HUES48 (cell line): ENCODE results near the gene ADARB1.

Source experiments
- H3K27ac ChIP-seq: one replicate; pipeline ENCODE4 v1.7.0; 2013; ENCODE audit warnings: low read depth, low read length, inconsistent platforms
- H3K27me3 ChIP-seq: 2 replicates; pipeline ENCODE4 v1.6.1; 2013; ENCODE audit warnings: mild to moderate bottlenecking, low read length; ENCODE audit not compliant: control insufficient read depth, insufficient read depth
- H3K36me3 ChIP-seq: 2 replicates; pipeline ENCODE4 v1.6.1; 2013; ENCODE audit warnings: low read length; ENCODE audit not compliant: control insufficient read depth, insufficient read depth
- H3K4me1 ChIP-seq: 2 replicates; pipeline ENCODE4 v1.6.1; 2013; ENCODE audit warnings: mild to moderate bottlenecking, low read length; ENCODE audit not compliant: control insufficient read depth, insufficient read depth
- H3K4me3 ChIP-seq: 2 replicates; pipeline ENCODE4 v1.5.1; 2013; ENCODE audit warnings: mild to moderate bottlenecking, low read depth, low read length
- H3K9ac ChIP-seq: 2 replicates; pipeline ENCODE4 v1.6.1; 2013; ENCODE audit warnings: mild to moderate bottlenecking, low read depth, low read length, moderate library complexity
- H3K9me3 ChIP-seq: 2 replicates; pipeline ENCODE4 v1.6.1; 2013; ENCODE audit warnings: low read length; ENCODE audit not compliant: control insufficient read depth, insufficient read depth

ADARB1 gene

DNA sequence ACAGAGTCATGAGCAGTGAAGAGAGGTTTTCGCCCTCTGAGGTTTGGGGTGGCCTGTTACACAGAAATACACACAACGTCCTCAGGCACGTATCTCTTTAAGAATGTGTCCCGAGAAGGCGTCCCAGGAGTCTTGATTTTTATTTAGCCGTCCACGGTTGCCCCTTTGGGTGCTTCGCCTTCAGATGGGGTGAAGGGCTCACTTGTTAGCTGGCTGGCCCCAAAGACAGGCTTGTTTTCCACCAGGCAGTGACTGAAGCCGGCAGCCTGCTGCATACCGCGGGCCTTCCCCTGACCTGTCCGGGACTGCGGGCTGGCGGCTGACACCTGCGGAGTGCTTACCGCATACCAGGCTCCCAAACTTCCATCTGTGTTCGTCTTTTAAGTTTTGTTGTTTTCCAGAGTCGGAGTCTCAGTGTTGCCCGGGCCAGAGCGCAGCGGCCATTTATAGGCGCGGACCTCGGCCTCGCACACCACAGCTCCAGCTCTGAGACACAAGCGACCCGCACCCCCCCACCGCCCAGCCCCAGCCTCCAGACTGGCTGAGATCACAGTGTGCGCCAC is 1.6 kb upstream of the ADARB1 start:
- Histone ChIP-seq H3K9ac (no peak overlapping the region), H3K9me3 (no peaks in the 10 kb centered on the region), H3K36me3 (no peaks in the 10 kb centered on the region), H3K4me3 (no peak overlapping the region), H3K27me3 (peaks cover 22% of the 10 kb centered on the region), H3K4me1 (peaks cover 11% of the 10 kb centered on the region; the same call in 1 of the 2 replicates), H3K27ac (no peak overlapping the region)

DNA sequence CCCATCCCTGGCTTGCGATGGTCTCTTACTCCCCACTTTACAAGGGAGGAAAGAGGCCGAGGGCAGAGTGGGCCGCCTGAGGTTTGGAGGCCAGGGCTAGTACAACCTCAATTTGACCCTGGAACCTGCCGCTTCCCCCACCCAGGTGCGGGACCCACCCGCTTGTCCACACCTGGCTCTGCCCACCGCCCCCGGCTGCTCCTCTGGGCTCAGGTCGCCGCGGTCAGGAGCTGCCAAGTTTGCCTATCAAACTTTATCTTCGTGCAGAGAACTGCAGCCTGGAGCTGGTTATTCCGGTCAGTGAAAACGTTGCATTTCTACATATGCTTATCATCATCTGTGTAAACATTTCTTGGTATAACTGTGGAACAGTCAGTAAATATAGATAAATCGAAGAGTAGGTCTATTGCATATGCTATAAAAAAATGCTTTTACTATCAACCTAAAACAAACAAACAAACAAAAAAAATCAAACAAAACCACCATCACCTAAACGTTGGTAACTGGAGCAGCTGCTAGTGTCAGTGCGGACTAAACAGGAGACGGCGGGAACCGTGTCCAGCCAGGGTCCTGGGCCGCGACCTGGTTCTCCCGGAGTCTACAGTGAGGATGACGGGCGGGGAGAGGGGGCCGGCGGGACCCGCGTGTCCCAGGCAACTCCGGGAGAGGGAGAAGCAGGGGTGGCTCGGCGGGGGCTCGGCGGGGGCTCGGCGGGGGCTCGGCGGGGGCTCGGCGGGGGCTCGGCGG is 906 bp upstream of the ADARB1 start:
- H3K9me3 ChIP-seq = no peaks in the 10 kb centered on the region
- peaks cover 11% of the 10 kb centered on the region; the same call in 1 of the 2 replicates for H3K4me1 ChIP-seq
- H3K9ac ChIP-seq = no peak overlapping the region
- peaks cover 22% of the 10 kb centered on the region for H3K27me3 ChIP-seq
- peak overlapping the region; percentile 77 for H3K4me3 ChIP-seq
- H3K36me3 ChIP-seq = no peaks in the 10 kb centered on the region
- H3K27ac ChIP-seq = peak overlapping the region; percentile 78

DNA sequence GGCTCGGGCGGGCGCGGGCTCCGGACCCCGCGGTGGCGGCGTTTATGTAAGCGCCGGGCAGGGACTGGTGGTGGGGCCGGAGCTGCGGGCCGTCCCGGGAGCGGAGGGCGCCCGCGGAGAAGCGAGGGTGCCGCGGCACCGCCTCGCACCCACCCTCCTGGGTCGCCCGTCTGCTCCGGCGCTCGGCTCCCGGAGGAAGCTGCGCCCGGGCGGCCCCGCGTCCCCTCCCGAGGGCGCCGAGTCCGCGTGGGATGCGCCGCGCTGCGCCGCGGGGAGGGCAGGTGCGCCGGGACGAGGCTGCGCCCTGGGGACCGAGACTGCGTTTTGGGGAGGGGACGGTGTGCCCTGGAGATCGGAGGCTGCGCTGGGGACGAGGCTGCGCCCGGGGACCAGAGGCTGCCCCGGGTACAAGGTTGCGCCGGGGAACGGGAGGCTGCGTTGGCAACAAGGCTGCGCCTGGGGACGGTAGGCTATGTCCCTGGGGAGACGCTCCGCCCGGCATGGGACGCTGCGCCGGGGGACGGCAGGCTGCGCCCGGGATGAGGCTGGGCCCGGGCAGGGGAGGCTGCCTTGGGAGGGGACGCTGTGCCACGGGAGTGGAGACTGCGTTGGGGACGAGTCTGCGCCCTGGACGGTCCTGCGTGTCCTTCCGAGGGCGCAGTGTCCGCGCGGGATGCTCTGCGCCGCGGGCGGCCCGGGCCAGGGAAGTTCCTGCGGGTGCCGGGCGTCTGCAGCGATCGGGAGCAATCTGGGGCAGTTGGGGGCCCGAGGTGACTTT is 627 bp downstream of the ADARB1 start:
- Histone ChIP-seq H3K9ac (no peak overlapping the region), H3K27me3 (peaks cover 22% of the 10 kb centered on the region), H3K9me3 (no peaks in the 10 kb centered on the region), H3K27ac (no peak overlapping the region), H3K36me3 (no peaks in the 10 kb centered on the region), H3K4me1 (peaks cover 5% of the 10 kb centered on the region; the same call in 1 of the 2 replicates), H3K4me3 (peak overlapping the region; percentile 64)

- Histone ChIP-seq H3K9me3 (no peaks in the 10 kb centered on the region), H3K4me3 (peak overlapping the region; percentile 64), H3K4me1 (peaks cover 5% of the 10 kb centered on the region; the same call in 1 of the 2 replicates), H3K27me3 (peaks cover 22% of the 10 kb centered on the region), H3K27ac (no peak overlapping the region), H3K36me3 (no peaks in the 10 kb centered on the region), H3K9ac (no peak overlapping the region)
Observed at GRCh38 chr21:45075596-45076244, 1.3 kb downstream of the ADARB1 start.

DNA sequence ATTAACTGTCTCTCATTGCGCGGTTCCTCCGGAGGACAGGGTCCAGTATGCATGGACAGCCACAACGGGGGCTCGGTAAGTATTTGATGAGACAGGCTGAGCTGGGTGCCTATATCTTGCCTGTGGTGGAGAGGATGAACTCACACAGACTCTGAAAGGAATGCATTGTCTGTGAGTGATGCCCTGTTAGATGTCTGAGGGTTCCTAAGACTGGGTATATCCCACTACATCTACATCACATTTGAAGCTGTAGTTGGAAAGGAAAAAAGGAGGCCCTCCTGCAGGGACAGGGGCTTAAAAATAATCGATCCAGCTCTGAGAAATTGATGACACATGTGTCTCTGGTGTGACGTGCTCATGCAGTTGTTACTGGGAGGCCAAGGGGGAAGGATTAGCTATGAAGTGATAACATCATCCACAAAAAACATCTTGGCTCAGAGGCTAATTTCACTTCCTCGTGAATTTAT is 1.9 kb downstream of the ADARB1 start:
- peaks cover 22% of the 10 kb centered on the region for H3K27me3 ChIP-seq
- H3K9ac ChIP-seq = no peak overlapping the region
- H3K4me1 ChIP-seq = peaks cover 5% of the 10 kb centered on the region; the same call in 1 of the 2 replicates

GRCh38 chr21:45078371-45078770 is 4.0 kb downstream of the ADARB1 start:
- Histone ChIP-seq H3K9ac (no peak overlapping the region), H3K9me3 (no peaks in the 10 kb centered on the region), H3K27ac (no peak overlapping the region), H3K36me3 (no peaks in the 10 kb centered on the region), H3K27me3 (peaks cover 22% of the 10 kb centered on the region), H3K4me1 (peaks cover 2% of the 10 kb centered on the region; the same call in 1 of the 2 replicates), H3K4me3 (no peak overlapping the region)

More for the DNA sequence above, 1.9 kb downstream of the ADARB1 start:
- Histone ChIP-seq H3K27ac (no peak overlapping the region), H3K36me3 (no peaks in the 10 kb centered on the region), H3K4me3 (no peak overlapping the region; the same call in 1 of the 2 replicates), H3K9me3 (no peaks in the 10 kb centered on the region)

GRCh38 chr21:45078877-45079281 is 4.5 kb downstream of the ADARB1 start:
- Histone ChIP-seq H3K36me3 (no peaks in the 10 kb centered on the region), H3K9ac (no peak overlapping the region), H3K27ac (no peak overlapping the region), H3K4me3 (no peak overlapping the region), H3K4me1 (no peaks in the 10 kb centered on the region), H3K27me3 (peaks cover 22% of the 10 kb centered on the region), H3K9me3 (no peaks in the 10 kb centered on the region)

- no peak overlapping the region for H3K27ac ChIP-seq
Observed at GRCh38 chr21:45079351-45079750, 5.0 kb downstream of the ADARB1 start.

DNA sequence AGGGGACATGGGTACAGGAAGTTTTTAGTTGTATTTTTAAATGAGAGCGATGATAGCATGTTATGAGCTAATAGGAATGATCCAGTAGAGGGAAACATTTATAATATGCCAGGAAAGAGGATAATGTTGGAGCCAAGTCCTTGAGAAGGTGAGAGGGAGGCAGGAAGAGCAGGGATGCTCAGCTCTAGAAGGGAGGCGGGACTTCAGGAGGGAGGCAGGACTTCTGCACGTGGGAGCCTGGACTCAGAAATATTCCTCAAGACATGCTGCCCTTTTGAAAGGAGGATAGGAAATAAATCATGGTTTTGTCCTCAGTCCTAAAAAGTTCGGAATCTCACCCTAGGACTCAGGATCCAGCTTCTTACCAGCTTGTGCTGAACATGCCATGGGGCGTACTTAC is 5.9 kb downstream of the ADARB1 start:
- no peaks in the 10 kb centered on the region for H3K36me3 ChIP-seq
- H3K27me3 ChIP-seq = peaks cover 17% of the 10 kb centered on the region
- no peaks in the 10 kb centered on the region for H3K9me3 ChIP-seq
- H3K4me3 ChIP-seq = no peak overlapping the region
- H3K27ac ChIP-seq = no peak overlapping the region
- no peak overlapping the region for H3K9ac ChIP-seq
- H3K4me1 ChIP-seq = no peaks in the 10 kb centered on the region

More at GRCh38 chr21:45079351-45079750, 5.0 kb downstream of the ADARB1 start:
- Histone ChIP-seq H3K4me1 (no peaks in the 10 kb centered on the region), H3K36me3 (no peaks in the 10 kb centered on the region), H3K9ac (no peak overlapping the region), H3K27me3 (peaks cover 22% of the 10 kb centered on the region), H3K4me3 (no peak overlapping the region), H3K9me3 (no peaks in the 10 kb centered on the region)

DNA sequence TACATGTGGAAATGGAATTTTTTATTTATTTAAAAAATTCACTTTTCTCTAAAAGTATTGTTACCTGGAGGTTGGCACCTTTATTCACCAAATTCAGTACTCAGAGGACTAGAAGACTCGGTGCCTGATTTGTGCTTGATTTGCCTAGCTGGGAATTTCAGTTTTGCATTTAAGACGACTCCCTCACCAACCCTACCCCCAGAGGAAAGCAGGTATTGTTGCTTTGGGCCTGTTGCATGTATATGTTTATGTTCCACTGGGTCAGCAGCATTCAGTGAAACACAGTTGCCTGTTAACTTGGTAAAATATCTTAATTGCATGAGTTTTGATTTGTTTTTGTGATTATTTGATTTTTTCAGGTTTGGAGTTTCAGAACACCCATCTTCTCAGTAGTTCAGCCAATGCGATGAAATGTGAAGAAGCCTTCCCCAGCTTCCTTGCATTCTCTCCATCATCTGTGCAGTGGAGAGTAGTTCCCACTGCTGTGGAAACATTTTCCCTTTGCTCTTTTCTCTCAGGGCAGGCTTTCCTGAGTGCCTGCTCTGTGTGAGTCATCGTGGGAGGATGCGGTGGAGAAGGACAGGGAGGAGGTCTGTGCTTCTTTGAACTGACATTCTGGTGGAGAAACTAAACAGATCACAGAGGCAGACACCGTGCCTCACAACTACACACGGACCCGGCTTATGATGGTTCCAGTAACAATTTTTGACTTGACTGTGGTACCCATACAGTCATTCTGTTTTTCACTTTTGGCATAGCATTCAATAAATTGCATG is 6.4 kb downstream of the ADARB1 start:
- Histone ChIP-seq H3K4me3 (no peak overlapping the region), H3K9ac (no peak overlapping the region), H3K27ac (no peak overlapping the region), H3K9me3 (no peaks in the 10 kb centered on the region), H3K36me3 (no peaks in the 10 kb centered on the region), H3K27me3 (peaks cover 11% of the 10 kb centered on the region), H3K4me1 (no peaks in the 10 kb centered on the region)
